HG03342 (cell line): ENCODE results near the gene C3orf70.
"Not testable (repeated sequence)": the region's sequence is repeated elsewhere in the genome, so short reads cannot be mapped to it uniquely, and the experiment has no call there.

Experiments
- ATAC-seq: cut with Tn5 transposase; IDR thresholded peaks from one replicate; pipeline ENCODE4 v1.9.1; 2021; ENCODE audit warnings: mild to moderate bottlenecking, moderate library complexity; ENCODE audit not compliant: unreplicated experiment

The C3orf70 gene

DNA sequence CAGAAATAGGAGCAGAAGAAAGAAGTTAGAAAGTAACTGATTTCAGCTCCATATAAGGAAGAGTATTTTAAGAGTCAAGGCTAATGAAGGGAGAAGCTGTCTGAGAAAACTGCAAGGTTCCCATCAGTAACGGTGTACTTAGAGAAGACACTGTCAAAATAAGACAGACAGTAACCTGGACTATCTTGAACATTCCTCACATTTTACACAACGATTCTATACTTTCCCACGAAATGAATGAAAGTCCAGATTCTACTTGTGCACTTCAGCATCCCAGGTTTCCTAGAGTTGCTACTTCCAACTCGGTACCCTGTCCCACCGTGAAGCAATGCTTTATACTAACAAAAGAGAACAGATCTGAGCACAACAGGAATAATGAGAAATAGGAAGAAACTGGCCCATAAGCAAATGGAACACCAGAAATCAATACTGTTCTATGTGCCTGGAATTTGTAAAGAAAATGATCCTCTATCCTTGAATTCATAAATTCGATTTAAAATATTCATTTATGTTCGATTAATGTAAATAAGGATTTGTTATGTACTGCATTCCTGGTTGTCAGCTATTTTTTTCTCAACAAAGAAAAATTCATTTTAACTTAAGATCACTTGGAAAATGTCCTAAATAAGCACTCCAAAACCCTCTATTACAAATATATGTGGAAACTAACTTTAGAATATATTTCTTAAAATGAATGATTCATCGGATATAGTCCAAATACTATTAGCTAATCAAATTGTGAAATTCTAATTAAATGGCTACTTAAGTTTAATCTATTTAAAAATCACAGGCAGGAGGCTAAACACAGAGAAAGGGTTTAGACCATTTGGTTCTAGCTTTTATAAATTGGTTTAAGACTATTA, 1.5 kb downstream of the C3orf70 start:
- no peak for ATAC-seq

GRCh38 chr3:185150561-185150960, 2.3 kb downstream of the C3orf70 start:
- ATAC-seq = no peak

DNA sequence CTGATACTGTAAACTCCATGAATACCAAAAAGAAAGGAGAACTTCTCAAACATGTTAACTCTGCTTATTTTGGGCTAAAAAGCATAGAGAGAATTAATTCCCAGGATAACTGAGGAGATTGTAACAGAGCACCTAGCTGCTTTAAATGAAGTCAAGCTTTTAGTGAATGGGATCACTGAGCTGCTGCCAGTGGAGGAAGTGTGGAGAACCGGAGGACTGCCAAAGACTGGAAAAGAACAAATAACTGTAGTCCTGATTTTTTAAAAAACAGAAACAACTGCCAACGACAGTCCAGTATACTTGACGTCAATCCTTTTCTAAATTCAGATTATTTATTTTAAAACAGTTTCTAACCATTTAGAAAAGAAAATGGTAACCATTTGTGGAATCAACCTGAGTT, 3.3 kb downstream of the C3orf70 start:
- ATAC-seq = no peak

GRCh38 chr3:185145511-185145910, 7.3 kb downstream of the C3orf70 start:
- no peak for ATAC-seq

GRCh38 chr3:185144784-185145183, 8.1 kb downstream of the C3orf70 start:
- ATAC-seq = no peak

GRCh38 chr3:185137821-185138220, 15.0 kb downstream of the C3orf70 start:
- no peak for ATAC-seq

DNA sequence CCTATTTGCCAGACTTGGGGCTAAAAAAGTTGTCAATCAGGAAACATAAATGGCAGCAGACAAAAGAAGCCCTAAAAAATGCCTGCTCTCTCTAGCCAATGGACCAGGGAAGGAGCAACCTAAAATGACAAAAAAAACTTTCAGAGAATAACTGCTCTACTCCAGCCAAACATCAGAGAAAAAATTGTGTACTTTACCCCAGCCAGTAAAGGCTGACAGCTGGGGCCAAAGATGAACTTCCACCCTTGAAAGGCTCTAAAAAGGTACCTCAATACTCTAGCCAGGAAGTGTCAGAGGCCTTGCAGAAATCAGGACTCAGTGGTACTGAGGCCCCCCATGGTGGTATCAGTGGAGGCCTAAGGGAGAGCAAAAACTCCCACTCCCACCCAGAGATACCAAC, 18.4 kb downstream of the C3orf70 start:
- no peak for ATAC-seq

DNA sequence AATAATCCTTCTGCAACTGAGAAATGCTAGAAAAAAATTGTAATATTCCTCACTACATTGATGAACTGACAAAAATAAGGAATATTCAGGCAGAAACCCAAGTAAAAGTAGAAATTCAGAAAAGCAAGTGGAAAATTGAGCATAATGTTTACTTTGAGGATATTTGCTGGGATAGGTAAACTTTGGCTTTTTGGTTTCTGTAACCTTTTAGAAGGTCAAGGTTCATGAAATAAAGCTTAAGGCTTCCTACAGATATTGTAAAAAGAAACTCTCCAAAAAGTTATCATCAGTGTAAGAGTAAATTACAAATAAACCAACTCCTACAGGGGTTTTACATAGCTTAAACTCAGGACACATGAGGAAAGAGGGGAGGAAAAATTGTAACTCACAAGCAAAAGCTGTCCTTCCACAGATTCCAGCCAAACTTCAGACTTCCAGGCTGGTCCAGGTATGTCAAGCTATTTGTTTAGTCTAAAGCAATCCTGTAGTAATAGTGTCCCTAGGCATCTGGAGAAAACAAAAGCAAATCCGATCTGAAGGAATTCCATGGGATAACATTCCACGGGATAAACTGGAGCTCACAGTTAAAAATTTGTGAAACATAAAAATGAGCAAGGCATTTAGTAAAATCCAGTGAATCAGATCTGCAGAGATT, 21.1 kb downstream of the C3orf70 start:
- no peak for ATAC-seq

DNA sequence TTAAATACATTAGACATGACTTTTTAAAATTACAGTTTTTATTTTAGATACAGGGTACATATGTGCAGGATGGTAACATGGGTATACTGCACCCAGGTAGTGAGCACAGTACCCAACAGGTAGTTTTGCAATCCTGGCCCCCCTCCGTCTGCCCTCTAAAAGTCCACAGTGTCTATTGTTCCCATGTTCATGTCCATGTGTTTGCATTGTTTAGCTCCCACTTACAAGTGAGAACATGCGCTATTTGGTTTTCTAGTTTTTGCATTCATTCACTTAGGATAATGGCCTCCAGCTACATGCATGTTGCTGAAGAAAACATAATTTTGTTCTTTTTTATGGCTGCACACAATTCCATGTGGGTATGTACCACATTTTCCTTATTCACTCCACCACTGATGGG, 23.8 kb downstream of the C3orf70 start:
- no peak for ATAC-seq

GRCh38 chr3:185126201-185126600, 26.7 kb downstream of the C3orf70 start:
- ATAC-seq = no peak

DNA sequence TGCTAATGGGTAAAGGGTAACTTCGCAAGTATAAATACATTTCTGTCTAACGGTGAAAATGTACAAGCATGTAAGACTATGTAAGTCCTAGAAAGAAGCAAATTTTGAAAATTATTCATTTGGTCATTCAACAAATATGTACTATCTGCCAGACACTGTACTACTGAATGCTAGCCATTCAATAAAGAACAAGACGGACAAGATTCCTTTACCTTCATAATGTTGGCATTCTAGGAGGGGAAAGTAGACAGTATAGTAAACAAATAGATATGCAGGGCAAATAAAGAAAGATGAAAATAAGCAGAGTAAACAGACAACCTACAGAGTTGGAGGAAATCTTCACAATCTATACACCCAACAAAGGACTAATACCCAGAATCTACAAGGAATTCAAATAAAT, 32.7 kb downstream of the C3orf70 start:
- ATAC-seq = no peak

DNA sequence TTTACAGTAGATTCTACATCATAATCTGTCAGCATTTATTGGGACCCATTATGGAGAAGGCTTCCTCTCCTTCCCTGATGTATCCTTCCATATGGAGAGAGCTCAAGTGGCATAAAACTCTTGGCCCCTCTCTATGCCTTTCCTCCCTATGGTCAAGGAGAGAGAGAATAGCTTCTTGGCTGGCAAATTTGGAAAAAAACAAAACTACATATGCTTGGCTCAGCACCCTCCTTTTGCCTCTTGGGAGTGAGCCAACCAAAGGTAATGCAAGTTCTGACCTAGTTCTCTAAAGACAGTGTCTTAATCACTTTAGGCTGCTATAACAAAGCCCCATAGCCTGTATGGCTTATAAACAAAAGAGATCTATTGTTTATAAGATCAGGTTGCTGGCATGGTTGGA, 37.5 kb downstream of the C3orf70 start:
- ATAC-seq = no peak

GRCh38 chr3:185114756-185115155, 38.1 kb downstream of the C3orf70 start:
- ATAC-seq = no peak

DNA sequence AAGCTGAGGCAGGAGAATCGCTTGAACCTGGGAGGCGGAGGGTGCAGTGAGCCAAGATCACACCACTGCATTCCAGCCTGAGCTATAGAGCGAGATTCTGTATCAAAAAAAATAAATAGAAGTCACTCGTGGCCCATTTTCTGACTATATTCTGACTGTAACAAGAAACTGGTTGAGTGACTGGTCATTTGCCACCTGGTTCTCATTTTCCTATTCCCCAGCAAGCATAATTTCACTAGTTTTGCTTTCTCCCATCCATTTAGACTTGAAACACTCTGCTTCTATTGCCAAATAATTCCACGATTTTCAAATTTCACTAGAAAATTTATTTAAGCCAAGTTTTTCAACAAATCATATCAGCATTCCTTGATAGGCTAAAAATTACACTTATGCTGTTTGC, 40.7 kb downstream of the C3orf70 start:
- ATAC-seq = no peak

DNA sequence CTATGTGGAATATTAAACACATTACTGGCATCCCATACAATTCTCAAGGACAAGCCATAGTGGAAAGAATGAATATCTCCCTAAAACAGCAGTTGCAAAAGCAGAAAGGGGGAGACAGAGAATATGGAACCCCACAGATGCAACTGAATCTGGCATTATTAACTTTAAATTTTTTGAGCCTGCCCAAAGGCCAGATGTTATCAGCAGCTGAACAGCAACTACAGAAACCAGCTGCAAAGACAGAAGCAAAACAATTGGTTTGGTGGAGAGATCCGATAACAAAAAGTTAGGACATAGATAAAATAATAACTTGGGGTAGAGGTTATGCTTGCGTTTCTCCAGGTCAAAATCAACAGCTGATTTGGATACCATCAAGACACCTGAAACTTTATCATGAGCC, 43.8 kb downstream of the C3orf70 start:
- ATAC-seq = not testable (repeated sequence)

- ATAC-seq = not testable (repeated sequence)
Observed at GRCh38 chr3:185106256-185106890, 46.5 kb downstream of the C3orf70 start.

GRCh38 chr3:185103359-185104127, 49.3 kb downstream of the C3orf70 start:
- no peak for ATAC-seq

DNA sequence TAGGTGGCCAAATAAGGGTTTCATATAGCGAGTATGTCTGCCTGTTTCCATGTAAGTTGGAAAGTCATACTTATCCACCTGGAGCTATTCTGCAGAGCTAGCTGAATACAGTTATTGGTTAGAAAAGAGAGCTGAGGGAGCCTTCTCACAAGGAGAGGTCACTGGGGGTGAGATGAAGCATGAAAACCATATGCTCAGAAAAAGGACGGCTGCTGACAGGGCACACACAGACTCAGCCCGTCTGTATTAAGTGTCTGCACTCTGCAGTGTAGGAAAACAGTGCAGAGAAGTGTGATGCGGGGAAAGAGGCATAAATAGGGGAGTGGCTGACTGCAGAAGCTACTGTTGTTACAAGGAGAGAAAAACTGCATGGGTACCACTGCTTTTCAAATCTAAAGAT, 58.2 kb downstream of the C3orf70 start:
- ATAC-seq = no peak

- ATAC-seq = no peak
Observed at GRCh38 chr3:185093116-185093515, 59.7 kb downstream of the C3orf70 start.

DNA sequence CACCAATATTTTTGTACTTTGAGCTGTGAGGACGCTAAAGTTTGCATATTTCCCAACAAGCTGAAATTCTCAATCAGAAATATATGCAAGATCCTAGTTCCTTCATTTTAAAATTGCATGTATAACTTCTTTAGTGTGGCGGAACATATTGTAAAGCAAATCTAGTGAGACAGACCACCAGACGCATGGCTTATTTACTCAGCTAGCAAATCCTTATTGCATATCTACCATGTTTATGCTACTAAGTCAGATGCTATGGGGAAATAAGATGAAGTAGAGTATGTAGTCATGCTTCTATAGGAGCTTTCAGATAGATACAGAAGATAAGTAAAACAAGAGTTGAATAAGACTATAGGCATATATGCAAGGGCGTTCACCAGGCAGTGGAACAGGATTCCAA, 62.0 kb downstream of the C3orf70 start:
- ATAC-seq = no peak

GRCh38 chr3:185089751-185090150, 63.1 kb downstream of the C3orf70 start:
- ATAC-seq = no peak
